NCI-H2029 (cell line): ENCODE data around the gene HOXB8.
A peak's percentile ranks its signal among the peaks of the same experiment; 100 is the strongest.

Experiments
- DNase-seq: peaks from one replicate; lab custom pipeline; 2025; lab: John Stamatoyannopoulos, UW

HOXB8 gene

DNA sequence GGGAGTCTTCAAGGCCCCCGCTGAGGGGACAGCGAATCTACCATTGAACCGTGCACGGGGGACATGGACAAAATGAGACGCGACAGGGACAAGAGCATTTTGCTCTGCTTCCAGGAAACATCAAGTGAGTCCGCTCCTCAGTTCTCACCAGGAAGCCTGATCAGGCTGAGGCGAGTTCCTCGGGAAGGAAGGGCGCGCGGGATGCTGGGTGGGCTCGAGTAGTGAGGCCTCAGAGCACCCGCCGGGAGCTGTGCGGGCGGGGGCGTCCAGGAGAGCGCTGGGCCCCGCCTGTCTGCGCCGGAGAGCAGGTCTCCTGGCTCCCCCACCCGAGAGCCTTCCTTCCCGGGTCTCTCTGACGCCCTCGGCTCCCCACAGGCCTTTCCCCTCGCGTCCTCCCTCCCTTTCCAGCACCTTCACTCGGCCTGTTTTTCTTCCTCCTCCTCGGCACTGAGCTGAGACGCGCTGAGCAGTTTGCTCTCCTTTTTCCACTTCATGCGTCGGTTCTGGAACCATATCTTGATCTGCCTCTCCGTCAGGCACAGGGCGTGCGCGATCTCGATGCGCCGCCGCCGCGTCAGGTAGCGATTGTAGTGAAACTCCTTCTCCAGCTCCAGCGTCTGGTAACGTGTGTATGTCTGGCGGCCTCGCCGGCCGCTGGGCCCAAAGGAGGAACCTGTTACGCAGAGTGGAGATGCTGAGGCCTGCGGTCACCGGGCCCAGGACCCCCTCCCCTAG lies 18.9 kb downstream of the HOXB8 start:
- DNase-seq, result no peak

GRCh38 chr17:48595278-48595999 lies 19.7 kb downstream of the HOXB8 start:
- DNase-seq, result no peak

GRCh38 chr17:48594538-48595277 lies 20.4 kb downstream of the HOXB8 start:
- no peak for DNase-seq

DNA sequence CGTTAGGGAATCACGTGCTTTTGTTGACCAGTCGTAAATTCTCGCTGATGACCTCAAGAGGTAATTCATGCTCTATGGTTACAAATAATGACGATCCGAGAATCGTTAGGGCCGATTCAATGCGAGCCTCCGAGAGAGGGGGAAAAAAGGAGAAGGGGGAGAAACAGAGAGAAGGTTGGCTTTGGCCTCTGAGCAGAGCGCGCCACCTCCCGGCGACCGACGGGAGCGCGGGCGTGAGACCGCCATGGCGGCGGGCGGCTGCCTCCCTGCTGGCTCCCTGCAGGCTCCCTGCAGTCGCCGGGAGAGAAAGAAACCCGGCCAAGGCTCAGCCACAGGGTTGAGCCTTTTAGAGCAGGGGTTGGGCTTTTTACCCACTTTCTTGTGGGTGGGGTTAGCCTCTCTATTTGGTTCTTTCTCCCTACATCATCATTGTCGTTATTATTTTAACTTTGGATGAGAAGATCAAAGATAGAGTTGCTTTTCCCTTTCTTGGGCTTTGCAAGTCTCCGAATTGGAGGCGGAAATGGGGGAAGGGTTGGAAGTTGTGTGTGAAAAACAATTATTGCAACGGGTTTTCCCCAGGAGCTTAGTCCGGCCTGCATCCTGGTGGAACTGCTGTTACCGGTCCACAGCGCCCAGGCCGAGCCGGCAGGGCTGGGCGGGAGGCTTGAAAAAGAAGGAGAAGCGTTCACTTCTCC lies 21.1 kb downstream of the HOXB8 start:
- DNase-seq, result peak; percentile 96

GRCh38 chr17:48593126-48593829 lies 21.8 kb downstream of the HOXB8 start, which contains the start of gene HOXB5:
Gene HOXB5, minus strand, starts transcription at chr17:48593779. Its CDS starts 97 bp downstream, at chr17:48593682.
- no peak for DNase-seq

DNA sequence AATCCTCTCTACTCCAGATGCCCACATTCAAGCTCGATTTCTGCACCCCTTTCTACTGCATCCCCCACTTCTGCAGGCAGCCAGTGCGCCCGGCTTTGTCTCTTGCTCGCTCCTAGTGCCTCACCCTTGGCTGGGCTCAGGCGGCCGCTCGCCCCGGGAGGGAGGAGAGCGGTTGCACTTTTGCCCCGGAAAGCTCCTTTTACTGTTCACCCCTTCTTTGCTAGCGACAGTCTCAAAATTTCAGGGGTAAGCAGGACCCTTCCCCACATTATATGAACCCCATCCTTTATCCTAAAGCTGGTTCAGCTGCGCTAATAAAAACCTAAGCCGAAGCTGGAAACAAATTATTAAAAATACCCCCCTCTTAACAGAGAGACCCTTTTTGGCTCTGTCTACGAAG lies 22.5 kb downstream of the HOXB8 start:
- DNase-seq, result no peak

GRCh38 chr17:48592057-48592514 lies 23.0 kb downstream of the HOXB8 start:
- no peak for DNase-seq

DNA sequence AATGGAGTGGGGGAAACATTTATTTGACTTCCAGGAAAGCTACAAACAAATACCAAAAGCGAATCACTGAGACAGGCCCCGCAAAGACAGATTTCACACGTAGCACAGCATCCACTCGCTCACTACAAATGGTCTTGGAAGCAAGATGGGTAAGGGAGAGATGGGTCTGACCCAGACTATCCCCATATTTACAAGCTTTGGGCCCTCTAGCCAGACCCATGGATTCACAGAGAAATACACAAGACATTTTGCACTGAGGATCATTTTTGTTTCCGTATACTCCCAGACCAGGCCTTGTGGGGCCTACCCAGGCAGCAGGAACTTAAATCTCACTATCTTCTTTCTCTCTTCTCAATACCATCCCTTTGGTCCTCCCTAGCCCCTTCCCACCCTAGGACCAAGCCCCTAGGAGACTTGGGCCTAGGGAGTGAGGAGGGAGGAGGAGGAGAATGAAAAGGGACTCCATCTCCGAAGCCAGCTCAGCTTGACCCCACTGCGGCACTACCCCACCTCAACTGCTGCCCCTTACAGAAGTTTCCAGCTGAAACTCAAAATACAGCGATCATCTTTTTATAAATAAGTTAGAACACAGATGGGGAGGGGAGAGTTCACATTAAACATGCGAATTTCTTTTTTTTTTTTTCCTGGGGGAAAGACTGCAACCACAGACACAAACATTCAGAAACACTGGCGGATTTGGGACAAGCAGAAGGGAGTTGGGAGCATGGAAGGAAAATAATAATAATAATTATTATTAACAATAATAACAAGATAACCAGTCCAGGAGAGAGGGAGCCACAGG lies 23.6 kb downstream of the HOXB8 start:
- DNase-seq, result no peak

DNA sequence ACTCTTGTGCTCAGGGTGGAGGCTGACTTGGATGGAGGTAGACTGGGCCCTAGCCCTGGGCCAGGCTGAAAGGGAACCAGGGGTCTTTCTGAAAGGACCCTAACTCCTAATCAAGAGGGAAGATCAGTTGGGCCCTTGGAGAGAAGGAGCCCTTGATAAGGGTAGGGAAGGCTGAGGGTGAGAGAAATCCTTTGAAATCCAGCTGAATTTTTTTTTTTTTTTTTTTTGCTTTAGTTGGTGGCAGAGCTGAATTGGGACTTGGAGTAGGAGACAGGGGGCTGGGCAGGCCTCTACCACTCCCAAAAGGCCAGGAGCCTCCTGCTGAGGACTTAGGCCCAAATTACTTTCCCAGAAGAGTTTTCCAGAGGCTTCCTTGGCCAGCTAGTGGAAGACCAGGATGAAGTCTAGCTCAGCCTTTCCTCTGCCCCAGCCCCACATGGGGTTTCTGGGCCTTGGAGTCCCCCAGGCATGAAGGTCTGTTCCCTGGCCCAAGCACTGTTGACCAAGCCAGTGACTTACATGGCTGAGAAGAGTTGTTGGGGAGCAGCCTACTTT lies 24.4 kb downstream of the HOXB8 start:
- DNase-seq, result no peak

GRCh38 chr17:48589831-48590606 lies 25.1 kb downstream of the HOXB8 start, which contains the start of gene HOXB3:
Gene HOXB3, minus strand, starts transcription at chr17:48590241. Its CDS starts 37,767 bp downstream, at chr17:48552474.
- no peak for DNase-seq

DNA sequence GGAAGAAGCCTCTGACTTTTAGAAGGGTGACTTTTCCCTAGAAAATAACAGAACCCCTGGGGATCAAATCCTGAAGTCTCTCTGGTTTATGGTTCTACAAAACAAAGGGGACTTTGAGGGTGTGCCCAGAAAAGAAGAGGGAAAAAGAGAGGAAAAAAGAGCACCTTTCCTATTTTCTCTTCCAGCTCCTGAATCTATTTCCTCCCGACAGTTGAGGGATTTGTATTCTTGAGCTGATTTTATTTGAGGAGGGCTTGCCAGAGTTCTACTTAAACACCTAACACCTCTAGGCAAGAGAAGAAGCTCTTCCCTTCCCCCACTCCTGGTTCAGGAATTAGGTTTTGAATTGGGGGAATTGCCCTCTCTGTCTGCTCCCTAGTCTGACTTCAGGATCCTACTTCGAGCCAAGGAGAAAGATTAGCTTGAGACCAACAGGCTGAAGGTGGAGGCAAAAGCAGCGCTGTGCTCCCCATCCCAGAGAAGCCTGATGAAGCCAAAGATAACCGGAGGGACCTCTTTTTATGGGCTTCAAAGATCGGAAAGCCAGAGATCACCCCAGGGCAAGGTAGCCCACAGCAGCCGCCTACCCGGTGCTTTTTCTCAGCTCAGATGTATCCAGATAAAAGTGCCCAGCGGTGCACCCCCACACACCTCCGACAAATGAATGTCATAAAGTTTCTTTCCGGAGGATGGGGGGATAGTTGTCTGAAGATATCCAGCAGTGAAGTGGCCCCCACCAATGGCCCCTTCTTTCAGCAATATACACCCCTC lies 25.8 kb downstream of the HOXB8 start:
- DNase-seq, result no peak

DNA sequence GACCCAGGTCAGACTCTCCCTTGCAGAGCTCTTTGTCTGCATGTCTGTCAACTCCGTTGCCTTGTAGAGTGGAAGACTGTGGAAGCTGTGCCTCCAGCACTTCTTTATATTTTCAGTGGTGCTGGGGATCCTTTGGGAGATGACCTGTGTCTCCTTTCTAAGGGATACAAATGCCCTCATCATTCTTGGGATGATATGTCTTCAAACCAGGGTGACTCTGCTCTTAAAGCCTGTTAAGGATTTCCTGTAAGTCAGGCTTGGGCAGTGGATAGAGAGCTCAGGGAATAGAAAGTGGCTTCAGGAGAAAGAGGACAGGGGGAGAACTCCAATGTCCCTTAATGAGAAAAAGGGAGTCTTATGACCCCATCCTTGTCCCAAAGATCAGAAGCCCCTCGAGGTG lies 26.6 kb downstream of the HOXB8 start:
- no peak for DNase-seq

DNA sequence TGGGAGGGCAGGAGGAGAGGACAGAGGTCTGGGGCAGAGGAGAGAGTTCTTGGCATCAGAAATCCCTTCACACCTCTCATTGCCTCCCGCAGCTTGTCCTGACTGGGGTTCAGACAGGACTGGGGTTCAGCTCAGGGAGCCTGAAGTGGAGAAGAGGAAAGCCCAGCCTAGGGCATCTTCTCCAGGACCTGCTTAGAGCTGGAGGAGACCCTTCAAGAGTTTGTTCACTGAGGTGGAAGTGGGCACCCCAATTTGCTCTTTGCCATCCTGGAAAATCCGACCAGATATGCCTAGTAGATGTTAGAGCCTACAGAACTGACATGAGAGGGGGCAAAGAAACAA lies 27.0 kb downstream of the HOXB8 start:
- no peak for DNase-seq

DNA sequence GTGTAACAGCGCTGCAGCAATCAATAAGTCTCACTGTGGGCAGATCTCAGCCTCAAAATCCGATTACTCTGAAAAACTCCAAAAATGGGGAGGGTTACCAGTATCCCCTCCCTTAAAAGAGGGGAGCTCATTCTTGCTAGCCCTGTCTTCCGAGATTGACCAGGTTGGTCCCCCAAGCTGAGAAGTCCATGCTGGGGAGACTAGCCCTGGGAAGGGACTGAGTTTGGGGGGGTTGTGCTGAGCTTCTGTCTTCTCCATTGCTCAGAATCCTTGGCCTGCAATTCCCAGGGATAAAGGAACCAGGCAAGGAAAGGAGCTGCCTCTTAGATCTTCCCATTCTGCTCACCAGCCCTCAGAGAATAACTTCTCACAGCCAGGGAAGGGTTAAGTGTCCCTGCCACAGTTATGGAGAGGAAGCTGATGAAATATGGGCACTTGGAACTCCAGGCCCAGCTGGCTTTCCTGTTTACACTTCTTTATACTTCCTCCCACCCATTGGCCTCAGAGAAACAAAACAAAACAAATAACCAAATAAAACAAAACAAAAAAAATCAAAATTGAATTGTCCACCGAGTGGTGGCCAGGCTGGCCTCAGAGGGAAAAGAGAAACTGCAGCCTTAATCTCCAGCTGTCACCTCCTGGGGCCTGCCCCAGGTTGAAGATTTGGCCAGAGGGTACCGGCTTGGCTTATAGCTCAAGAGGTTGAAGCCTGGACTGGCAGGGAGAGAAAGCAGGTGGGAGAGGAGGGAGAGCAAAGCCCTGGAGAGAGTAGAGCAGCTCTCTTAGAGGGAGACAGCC lies 27.6 kb downstream of the HOXB8 start:
- DNase-seq, result peak; percentile 93

DNA sequence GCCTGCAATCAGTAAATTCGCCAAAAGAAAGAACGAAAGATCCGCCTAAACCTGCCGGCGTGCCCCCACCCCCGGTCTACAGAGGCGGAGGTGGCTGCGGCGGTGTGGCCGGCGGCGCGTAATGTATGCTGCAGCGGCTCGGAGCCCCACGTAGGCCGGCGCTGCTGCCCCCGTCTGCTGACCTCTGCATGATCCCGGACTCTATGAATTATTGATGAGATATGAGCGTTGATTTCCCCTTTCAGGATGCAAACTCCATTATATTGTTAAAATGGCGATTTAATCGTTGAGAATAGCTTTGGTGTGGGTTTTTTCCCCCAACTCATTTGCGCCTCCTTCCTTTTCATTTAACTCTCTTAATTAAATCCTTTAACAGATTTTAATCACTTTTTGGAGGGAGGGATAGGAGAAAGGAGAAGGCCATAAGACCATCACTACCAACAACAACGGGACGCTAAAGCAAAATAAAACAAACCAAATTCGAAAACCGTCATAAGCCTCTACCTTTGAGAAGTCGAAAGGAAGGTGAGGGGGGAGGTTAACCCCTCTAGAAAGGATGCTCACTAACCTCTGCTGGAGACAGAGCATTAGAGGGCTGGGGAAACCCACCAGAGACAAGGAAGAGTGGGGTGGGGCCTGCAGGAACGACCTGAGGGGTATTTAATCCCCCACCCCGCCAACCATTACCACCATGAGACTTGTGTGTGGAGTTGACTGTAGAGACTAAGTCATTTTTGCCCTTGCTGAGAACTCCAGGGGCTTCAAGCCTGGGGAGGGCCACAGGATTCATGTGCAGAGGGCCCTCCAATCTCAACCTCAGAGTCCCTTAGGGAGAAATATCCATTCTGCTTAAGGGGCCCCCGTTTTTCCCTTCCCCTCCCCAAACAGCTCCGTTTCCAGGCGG lies 28.5 kb downstream of the HOXB8 start:
- no peak for DNase-seq

DNA sequence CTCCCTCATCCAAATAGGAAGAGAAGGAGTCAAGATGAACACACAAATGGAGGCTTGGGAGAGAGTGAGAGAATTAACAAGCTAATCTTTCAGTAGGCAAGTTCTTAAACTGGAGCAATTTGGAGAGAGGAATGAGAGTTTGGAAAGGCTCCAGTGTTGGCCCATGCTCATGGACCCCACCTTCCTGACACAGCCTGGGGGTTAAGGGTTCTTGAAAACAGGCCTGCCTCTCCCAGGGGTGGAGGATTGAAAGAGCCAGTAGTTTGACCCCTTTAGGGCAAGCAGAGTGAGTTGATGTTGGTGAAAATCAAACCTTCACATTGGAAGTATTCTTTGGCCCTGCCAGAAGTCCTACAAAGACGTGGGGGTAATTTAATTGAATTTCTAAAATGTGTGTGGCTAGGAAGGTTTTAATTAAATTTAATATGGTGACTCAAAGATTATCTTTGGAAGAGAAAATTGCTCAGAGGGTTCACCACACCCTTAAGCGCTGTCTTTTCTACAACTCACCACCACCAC lies 30.8 kb downstream of the HOXB8 start:
- no peak for DNase-seq
